NK-92 treated with Interleukin-12 subunit alpha and Interleukin-12 subunit beta, amount 100 ng/mL, for 24 hours (cell line): ENCODE results near the gene P2RX7.
"Not testable (repeated sequence)": the region's sequence is repeated elsewhere in the genome, so short reads cannot be mapped to it uniquely, and the experiment has no call there.

ENCODE experiments used
- DNase-seq: peaks from one replicate; lab custom pipeline; 2025; lab: John Stamatoyannopoulos, UW

The P2RX7 gene

DNA sequence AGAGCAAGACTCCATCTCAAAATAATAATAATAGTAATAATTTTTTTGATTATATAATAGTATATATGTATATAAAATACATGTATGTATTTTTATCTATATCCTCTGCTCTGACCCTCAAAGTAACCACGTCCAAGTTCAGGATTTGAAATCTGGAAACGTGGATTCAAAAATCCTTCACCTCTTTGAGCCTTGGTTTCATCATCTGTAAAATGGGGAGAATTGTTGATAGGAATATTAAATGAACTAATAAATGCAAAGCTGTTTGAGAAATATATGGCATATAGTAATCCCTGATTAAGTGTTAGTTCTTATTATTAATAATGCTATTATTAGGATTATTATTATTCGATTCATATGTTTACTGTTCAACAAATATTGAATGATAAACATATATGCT is 2.6 kb downstream of the P2RX7 start:
- DNase-seq, result no peak

DNA sequence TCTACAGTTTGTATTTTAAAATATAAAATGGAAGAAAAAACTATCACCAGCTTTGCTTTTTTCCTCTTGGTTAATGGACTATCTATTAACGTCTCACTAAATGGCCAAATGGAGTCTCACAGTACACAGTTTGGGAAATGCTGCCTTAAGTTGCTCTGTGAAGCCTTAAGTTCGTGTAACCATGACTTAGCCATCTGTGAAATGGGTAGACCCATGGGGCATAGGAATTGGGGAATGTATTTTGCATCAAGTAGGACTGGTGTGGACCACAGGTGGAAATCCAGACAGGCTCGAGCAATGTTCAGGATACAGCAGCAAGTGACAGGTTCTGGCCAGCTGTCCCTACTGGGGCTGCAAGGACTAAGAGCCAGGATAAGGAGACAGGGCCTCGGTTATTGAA is 4.8 kb downstream of the P2RX7 start:
- no peak for DNase-seq

DNA sequence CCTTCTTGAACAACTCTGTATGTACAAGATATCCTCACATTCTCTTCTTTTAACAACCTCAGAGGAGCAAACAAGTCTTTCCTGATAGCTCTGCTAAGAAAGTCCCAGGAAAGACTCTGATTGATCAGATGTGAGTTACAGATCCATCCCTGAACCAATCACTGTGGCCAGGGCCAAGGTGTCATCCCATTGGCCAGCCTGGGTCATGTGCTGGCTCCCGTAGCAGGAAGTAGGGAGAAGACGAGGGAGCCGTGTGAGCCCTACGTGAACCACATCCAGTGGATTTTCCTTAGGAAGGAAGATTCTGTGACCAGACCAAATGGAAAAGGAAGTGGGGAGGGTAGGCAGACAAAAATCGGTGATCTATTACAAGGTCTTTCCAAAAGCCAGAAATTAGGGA is 5.6 kb downstream of the P2RX7 start:
- no peak for DNase-seq

GRCh38 chr12:121139286-121139685 is 6.6 kb downstream of the P2RX7 start:
- DNase-seq, result no peak

DNA sequence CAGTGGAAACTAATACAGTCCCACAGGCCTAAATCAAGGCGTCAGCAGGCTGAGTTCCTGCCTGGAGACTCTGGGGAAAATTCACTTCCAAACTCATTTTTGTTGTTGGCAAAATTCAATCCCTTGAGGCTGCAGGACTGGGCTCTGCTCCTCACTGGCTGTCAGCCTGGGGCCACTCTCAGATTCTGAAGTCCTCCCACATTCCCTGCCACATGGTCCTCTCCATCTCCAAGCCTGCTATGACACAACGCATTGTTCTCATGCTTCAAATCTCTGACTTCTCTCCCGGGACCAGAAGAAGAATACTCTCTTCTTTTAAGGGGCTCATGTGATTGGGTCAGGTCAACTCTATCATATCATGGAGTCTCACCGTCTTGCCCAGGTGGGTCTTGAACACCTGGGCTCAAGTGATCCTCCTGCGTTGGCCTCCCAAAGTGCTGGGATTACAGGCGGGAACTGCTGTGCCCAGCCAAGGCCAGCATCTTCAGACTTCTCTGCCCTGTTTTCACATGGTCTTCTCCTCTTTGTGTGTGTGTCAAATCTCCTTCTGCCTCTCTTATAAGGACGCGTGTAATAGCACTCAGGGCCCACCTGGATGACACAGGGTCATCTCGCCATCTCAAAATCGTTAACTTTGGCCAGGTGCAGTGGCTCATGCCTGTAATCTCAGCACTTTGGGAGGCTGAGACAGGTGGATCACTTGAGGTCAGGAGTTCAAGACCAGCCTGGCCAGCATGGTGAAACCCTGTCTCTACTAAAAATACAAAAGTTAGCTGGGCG is 9.7 kb downstream of the P2RX7 start:
- no peak for DNase-seq

GRCh38 chr12:121144416-121144914 is 11.8 kb downstream of the P2RX7 start:
- no peak for DNase-seq

- no peak for DNase-seq
Observed at GRCh38 chr12:121145221-121145620, 12.5 kb downstream of the P2RX7 start.

- DNase-seq, result not testable (repeated sequence)
Observed at GRCh38 chr12:121149289-121149688, 16.6 kb downstream of the P2RX7 start.

DNA sequence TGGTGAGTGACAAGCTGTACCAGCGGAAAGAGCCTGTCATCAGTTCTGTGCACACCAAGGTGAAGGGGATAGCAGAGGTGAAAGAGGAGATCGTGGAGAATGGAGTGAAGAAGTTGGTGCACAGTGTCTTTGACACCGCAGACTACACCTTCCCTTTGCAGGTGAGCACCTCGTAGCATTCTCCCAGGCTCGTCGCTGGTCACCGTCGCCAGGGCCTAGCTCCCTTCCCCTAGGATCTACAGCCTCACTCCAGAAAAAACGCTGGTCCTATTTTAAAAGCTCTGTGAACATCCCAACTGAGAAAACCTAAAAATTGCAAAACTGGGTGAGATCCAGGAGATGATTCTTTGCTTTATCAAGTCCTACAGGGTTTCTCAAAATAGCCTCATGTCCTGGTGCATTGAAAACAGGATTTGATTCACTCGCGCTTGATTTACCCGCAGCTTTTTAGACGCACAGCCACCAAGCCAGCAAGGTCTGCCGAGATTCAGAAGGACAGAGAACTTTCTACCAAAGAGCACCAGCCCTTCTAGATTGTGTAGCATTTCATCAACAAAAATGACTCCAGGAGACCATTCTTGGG is 22.2 kb downstream of the P2RX7 start:
- no peak for DNase-seq

DNA sequence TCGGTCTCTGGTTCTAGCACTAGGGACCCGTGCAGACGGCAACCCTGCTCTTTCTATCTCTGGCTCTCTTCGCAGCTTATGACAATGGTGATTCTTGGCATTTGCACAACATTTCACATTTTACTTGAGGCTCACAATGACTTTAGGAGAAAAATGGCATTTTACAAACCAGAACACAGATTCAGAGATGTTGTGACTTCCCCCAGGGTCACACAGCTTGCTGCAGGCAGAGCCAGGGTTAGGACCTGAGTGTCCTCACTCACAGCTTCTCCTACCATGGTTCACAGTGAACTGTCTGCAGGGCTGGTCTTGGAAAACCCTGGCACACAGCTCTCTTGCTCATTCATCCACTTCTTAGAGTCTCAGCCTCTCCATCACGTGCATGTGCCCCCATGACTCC is 23.7 kb downstream of the P2RX7 start:
- DNase-seq, result no peak

DNA sequence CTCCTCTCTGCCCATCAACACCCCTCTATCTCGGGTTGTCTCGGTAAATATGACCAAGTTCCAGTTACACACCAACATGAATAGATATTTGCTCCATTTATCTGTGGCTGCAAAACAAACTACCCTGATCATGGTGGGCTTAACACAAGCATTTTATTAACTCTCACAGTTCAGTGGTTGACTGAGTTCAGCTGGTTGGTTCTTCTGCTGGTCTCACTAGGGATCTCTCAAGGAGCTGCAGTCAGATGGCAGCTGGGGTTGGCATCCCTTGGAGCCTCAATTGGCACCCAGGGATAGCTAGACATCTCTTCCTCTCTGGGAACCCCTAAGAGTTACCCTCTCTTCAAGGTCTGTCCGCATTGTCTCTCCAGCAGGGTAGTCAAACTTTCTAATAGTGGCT is 25.4 kb downstream of the P2RX7 start:
- DNase-seq, result no peak

DNA sequence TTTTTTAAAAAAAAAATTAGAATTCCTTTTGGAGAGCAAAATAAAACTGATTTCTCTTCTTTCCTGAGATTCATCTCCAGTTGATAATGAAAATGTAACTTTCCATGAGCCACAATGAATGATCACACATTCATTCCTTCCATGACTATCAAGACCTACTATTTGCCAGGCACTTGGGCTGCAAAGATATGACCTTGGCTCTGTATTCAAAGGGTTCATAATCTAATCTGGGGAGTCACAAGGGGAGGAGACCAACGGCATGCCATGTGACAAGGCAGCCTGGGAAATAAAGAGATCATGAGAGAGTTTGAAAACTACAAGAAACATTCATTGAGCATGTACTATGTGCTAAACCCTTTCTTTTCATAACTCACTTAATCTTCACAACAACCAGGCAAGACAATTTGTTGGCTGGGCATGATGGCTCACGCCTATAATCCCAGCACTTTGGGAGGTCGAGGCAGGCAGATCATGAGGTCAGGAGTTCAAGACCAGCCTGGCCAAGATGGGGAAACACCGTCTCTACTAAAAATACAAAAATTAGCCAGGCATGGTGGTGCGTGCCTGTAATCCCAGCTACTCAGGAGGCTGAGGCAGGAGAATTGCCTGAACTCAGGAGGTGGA is 26.2 kb downstream of the P2RX7 start:
- not testable (repeated sequence) for DNase-seq

GRCh38 chr12:121159467-121160307 is 27.0 kb downstream of the P2RX7 start:
- no peak for DNase-seq

GRCh38 chr12:121162384-121162783 is 29.7 kb downstream of the P2RX7 start:
- DNase-seq, result no peak

DNA sequence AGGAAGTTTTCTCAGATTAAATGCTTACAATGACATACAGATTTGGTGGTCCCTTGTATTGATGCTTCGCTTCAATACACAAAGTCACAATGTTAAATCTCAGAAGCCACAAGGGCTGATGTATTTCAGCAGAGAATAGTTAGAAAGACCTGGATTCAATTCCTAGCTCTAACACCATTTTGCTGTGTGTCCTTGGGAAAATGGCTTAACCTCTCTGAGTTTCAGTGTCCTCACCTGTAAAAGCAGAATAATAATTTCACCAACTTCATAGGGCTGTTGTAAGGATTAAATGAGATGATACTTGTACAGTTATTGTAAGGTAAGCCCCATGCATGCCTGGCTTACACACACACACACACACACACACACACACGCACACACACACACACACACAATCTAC is 30.3 kb downstream of the P2RX7 start:
- no peak for DNase-seq

- DNase-seq, result not testable (repeated sequence)
Observed at GRCh38 chr12:121164839-121165238, 32.2 kb downstream of the P2RX7 start.

DNA sequence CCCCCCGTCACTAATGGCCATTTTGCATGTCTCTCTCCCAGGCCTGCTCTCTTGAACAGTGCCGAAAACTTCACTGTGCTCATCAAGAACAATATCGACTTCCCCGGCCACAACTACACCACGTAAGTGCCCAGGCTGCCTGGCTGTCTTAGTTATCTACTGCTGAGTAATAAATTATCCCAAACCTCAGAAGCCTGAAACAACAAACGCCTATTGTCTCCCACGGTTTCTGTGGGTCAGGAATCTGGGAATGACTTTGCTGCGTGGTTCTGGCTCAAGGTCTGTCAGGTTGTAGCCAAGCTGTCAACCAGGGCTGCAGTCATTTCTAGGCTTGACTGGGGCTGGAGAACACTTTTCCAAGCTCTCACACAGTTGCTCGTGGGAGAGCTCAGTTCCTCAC is 32.6 kb downstream of the P2RX7 start:
- DNase-seq, result no peak

DNA sequence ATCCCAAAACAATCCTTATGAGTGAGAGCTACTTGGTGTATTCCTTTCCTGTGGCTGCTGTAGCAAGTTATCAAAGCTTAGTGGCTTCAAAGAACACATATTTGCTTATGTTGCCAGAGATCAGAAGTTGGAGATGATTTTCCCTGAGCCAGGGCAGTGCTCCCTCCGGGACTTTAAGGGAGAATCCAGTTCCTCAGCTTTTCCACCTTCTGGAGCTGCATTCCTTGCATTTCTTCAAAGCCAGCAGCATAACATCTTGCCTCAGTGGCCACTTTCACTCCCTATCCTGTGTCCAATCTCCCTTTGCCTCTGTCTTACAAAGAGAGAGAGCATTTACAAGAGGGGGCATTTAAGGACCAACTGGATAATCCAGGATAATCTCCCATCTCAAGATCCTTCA is 33.7 kb downstream of the P2RX7 start:
- DNase-seq, result no peak

DNA sequence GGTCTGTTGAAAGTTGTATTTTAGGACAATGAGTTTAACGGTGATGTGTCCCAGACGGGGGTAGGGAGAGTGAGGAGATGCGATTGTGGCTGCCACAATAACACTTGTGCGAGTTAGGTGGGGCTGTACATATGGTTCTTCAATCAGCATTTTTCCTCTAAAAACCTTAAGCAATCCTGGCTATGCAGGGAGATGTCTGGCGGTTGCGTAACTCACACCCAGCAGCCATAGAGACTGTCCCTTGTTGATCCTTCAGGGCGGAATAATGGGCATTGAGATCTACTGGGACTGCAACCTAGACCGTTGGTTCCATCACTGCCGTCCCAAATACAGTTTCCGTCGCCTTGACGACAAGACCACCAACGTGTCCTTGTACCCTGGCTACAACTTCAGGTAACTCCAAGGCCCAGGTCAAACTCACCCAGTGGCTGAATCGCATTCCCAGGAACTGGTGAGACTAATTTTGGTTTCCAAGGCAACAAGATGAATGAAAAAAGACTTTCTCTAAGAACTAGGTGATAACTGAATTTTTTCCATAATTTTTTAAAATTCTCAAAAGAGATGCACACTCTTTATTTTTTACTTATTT is 34.6 kb downstream of the P2RX7 start:
- no peak for DNase-seq

DNA sequence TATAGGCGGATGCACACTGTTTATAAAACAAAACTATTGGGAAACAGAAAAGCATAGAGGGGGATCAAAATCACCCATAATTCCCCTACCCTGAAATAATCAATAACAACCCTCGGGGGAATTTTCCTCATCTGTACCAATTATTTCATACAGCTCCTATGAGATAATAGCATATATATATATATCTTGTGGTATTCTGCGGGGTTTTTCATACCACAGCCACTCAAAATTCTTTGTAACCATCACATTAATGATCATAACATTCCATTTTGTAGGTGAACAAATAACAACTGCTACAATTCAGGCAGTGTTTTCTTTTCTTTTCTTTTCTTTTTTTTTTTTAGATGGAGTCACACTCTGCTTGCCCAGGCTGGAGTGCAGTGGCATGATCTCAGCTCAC is 35.3 kb downstream of the P2RX7 start:
- DNase-seq, result no peak

- no peak for DNase-seq
Observed at GRCh38 chr12:121170151-121170550, 37.5 kb downstream of the P2RX7 start.
